ENCODE measurements around the gene AKT1.

The AKT1 gene

DNA sequence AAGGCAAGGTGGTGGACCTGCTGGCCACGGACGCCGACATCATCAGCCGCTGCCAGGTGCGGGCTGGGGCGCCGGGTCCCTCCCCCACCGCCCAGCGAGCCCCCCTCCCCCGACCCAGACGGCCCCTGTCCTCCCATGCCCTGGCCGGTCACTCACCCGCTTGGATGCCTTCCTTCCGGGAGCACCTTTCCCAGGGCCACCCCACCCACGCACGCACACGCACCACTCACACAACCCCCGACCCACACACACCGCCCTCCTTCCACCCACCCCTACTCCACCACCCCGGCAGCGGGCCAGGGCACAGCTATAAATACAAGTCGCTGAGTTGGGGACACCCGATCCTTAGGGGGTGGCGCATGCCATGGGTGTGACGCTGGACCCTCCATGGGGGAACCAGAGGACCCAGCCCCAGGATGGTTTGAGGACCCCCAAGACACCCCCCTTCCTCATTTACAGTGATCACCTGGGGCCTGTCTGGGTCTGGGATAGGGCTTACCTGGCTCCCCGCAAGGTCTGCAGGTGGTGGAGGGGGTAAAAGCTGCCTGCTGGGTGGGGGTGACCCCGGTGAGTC, 71.1 kb downstream of the AKT1 start:
- Histone ChIP-seq H3K36me3 (ENCODE audit: control insufficient read depth, low read length) (no peaks in the 10 kb centered on the region), H3K27ac (ENCODE audit: low read depth, low read length) (no peak overlapping the region), H3K9me3 (ENCODE audit: control insufficient read depth, insufficient read depth, low read length) (no peaks in the 10 kb centered on the region), H3K4me3 (ENCODE audit: low read length) (peak overlapping the region; percentile 76), H3F3A (ENCODE audit: control insufficient read depth, insufficient read depth) (no peaks in the 10 kb centered on the region), H3K27me3 (ENCODE audit: control insufficient read depth, low read length) (peaks cover 15% of the 10 kb centered on the region), H4K20me1 (ENCODE audit: control insufficient read depth, insufficient read depth, low read depth, low read length) (no peaks in the 10 kb centered on the region), H3K4me1 (ENCODE audit: control insufficient read depth, low read length) (peaks cover 11% of the 10 kb centered on the region), H3K9me2 (replicated peaks; ENCODE audit: control insufficient read depth, low read length) (no peaks in the 10 kb centered on the region), H3K4me2 (ENCODE audit: low read length) (peak overlapping the region; percentile 74), H3K79me2 (ENCODE audit: control insufficient read depth, low read length) (no peaks in the 10 kb centered on the region)
- TF ChIP-seq EZH2phosphoT487 (IDR thresholded peaks at IDR 0.05; ENCODE audit: borderline replicate concordance, low read length), result no peak

DNA sequence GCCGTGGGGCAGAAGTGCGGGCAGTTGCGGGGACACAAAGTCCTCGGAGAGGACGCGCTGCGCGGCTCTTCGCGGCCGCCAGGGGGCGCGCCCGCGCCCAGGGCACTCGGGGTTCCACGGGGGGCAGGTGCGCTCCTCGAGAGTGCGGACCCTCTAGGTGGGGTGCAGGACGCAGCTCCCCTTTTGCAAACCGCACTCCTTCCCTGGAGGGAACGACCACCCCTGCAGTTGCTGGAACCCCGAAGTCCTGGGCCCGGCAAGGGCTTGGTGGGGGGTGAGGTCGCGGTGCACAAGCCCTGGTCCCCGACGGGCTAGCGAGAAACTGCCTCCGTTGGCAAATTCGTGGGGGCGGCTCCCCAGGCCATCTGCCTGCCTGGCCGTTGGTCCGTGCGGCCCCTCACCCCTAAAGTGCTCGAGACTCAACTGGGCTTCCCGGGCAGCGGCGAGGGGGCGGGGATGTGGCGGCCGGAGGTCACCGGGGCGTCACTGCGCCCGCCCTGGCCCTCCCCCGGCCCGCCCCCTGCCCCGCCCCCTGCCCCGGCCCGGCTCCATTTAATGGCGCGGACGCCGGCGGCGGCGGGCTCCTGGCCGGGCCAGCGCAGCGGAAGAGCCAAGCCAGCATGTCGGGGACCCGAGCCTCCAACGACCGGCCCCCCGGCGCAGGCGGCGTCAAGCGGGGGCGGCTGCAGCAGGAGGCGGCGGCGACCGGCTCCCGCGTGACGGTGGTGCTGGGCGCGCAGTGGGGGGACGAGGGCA, 71.7 kb downstream of the AKT1 start, which contains the start of gene ADSS1:
ADSS1 (plus strand) TSS at position 579 of the 756 bp plus-strand sequence; CDS start at position 621, 42 bp downstream.
- Histone ChIP-seq H3K79me2 (ENCODE audit: control insufficient read depth, low read length) (no peaks in the 10 kb centered on the region), H3F3A (ENCODE audit: control insufficient read depth, insufficient read depth) (no peaks in the 10 kb centered on the region), H3K27ac (ENCODE audit: low read depth, low read length) (no peak within 1 kb of the TSS), H3K9me3 (ENCODE audit: control insufficient read depth, insufficient read depth, low read length) (no peaks in the 10 kb centered on the region), H3K4me2 (ENCODE audit: low read length) (peak within 1 kb of the TSS; percentile 74), H3K36me3 (ENCODE audit: control insufficient read depth, low read length) (no peaks in the 10 kb centered on the region), H4K20me1 (ENCODE audit: control insufficient read depth, insufficient read depth, low read depth, low read length) (no peaks in the 10 kb centered on the region), H3K4me1 (ENCODE audit: control insufficient read depth, low read length) (peaks cover 11% of the 10 kb centered on the region), H3K4me3 (ENCODE audit: low read length) (peak within 1 kb of the TSS; percentile 76), H3K27me3 (ENCODE audit: control insufficient read depth, low read length) (peaks cover 15% of the 10 kb centered on the region), H3K9me2 (replicated peaks; ENCODE audit: control insufficient read depth, low read length) (no peaks in the 10 kb centered on the region)
- TF ChIP-seq, protein P1, sequence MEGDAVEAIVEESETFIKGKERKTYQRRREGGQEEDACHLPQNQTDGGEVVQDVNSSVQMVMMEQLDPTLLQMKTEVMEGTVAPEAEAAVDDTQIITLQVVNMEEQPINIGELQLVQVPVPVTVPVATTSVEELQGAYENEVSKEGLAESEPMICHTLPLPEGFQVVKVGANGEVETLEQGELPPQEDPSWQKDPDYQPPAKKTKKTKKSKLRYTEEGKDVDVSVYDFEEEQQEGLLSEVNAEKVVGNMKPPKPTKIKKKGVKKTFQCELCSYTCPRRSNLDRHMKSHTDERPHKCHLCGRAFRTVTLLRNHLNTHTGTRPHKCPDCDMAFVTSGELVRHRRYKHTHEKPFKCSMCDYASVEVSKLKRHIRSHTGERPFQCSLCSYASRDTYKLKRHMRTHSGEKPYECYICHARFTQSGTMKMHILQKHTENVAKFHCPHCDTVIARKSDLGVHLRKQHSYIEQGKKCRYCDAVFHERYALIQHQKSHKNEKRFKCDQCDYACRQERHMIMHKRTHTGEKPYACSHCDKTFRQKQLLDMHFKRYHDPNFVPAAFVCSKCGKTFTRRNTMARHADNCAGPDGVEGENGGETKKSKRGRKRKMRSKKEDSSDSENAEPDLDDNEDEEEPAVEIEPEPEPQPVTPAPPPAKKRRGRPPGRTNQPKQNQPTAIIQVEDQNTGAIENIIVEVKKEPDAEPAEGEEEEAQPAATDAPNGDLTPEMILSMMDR (IDR thresholded peaks at IDR 0.05; ENCODE audit: low read depth, low read length, poor library complexity, severe bottlenecking), result peak; percentile 96
- no peak for TF ChIP-seq EZH2phosphoT487 (IDR thresholded peaks at IDR 0.05; ENCODE audit: borderline replicate concordance, low read length)

DNA sequence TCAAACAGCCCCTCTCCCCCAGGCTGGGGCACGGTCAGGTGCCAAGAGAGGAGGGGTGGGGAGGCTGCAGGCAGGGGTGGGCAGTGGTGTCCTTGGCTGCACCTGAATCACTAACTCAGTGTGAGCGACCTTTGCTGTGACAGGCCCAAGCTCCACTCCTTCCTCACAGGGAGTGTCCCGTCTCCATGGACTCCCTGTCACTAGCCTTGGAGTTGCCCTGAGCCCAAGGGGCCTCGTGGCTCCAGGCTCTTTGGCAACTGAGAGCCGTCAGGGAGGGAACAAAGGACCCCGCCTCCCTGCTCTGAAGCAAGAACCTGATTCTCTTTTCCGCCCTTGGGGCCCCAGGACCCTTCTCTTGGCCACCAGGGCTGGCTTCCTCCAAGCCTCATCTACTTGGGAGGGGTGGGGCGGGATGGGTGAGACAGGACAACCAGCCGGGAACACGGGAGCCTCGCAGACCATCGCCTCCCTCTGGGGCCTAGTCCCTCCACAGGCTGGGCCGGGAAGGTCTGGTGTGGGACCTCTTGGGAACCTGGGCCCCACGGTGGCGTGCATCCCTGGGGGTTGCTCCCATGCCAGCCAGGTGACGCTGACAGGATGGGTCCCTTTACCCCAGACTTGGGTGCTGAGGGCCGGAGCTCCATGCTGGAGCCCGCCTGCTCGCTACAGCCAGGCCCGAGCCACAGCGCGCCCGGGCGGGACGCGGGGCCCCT, 72.5 kb downstream of the AKT1 start:
- no peaks in the 10 kb centered on the region for H3K36me3 ChIP-seq (ENCODE audit: control insufficient read depth, low read length)
- no peaks in the 10 kb centered on the region for H3F3A ChIP-seq (ENCODE audit: control insufficient read depth, insufficient read depth)
- H3K79me2 ChIP-seq (ENCODE audit: control insufficient read depth, low read length), result no peaks in the 10 kb centered on the region
- no peaks in the 10 kb centered on the region for H3K9me2 ChIP-seq (replicated peaks; ENCODE audit: control insufficient read depth, low read length)
- H3K27ac ChIP-seq (ENCODE audit: low read depth, low read length), result no peak overlapping the region
- no peak for TF ChIP-seq EZH2phosphoT487 (IDR thresholded peaks at IDR 0.05; ENCODE audit: borderline replicate concordance, low read length)
- TF ChIP-seq, protein P1 (IDR thresholded peaks at IDR 0.05; ENCODE audit: low read depth, low read length, poor library complexity, severe bottlenecking), result no peak
- peak overlapping the region; percentile 74; the same call in 1 of the 2 replicates for H3K4me2 ChIP-seq (ENCODE audit: low read length)
- H3K4me3 ChIP-seq (ENCODE audit: low read length), result no peak overlapping the region
- peaks cover 15% of the 10 kb centered on the region for H3K27me3 ChIP-seq (ENCODE audit: control insufficient read depth, low read length)
- no peaks in the 10 kb centered on the region for H3K9me3 ChIP-seq (ENCODE audit: control insufficient read depth, insufficient read depth, low read length)
- H3K4me1 ChIP-seq (ENCODE audit: control insufficient read depth, low read length), result peaks cover 11% of the 10 kb centered on the region
- no peaks in the 10 kb centered on the region for H4K20me1 ChIP-seq (ENCODE audit: control insufficient read depth, insufficient read depth, low read depth, low read length)

All from DOHH2 (cell line).